Kidney epithelial cell (primary cell): Measurements from ENCODE around the gene ERGIC3. TPM values are rescaled to one million over a fixed set of nuclear protein-coding genes. Genes with fewer than 3 reads are reported as not detected.

Experiments
- DNase-seq: peaks from one replicate; pipeline ENCODE4 v3.0.0-alpha.2; 2010; ENCODE audit warnings: low read depth
- H3K27me3 ChIP-seq: 2 replicates; pipeline ENCODE4 v1.6.0; 2011; ENCODE audit warnings: low read length; ENCODE audit not compliant: control insufficient read depth, insufficient read depth
- H3K36me3 ChIP-seq: 2 replicates; pipeline ENCODE4 v1.5.1; 2011; ENCODE audit warnings: low read length; ENCODE audit not compliant: control insufficient read depth, insufficient read depth
- H3K4me3 ChIP-seq: 2 replicates; pipeline ENCODE4 v1.5.1; 2011; ENCODE audit warnings: low read depth, mild to moderate bottlenecking, control low read depth, low read length
- total RNA-seq: library from RNA; depleted of rRNA; stranded (reverse); fragments of >200 nt; gene quantifications from 2 replicates; pipeline ENCODE4 v1.2.3, GENCODE V29; 2015
- TF ChIP-seq, protein P1 (sequence below): IDR thresholded peaks from 2 replicates; pipeline ENCODE4 v1.5.1; 2011; ENCODE audit warnings: mild to moderate bottlenecking, moderate library complexity, low read length, control low read depth, inconsistent platforms; ENCODE audit not compliant: insufficient read depth, poor library complexity, severe bottlenecking

ERGIC3 gene
- total RNA-seq: 215 and 229 TPM in 2 replicates

GRCh38 chr20:35541783-35542662 is at the start of gene ERGIC3:
TSS of gene ERGIC3 (plus strand) at chr20:35542078. CDS start at chr20:35542098, 20 bp downstream.
- TF ChIP-seq, protein P1, sequence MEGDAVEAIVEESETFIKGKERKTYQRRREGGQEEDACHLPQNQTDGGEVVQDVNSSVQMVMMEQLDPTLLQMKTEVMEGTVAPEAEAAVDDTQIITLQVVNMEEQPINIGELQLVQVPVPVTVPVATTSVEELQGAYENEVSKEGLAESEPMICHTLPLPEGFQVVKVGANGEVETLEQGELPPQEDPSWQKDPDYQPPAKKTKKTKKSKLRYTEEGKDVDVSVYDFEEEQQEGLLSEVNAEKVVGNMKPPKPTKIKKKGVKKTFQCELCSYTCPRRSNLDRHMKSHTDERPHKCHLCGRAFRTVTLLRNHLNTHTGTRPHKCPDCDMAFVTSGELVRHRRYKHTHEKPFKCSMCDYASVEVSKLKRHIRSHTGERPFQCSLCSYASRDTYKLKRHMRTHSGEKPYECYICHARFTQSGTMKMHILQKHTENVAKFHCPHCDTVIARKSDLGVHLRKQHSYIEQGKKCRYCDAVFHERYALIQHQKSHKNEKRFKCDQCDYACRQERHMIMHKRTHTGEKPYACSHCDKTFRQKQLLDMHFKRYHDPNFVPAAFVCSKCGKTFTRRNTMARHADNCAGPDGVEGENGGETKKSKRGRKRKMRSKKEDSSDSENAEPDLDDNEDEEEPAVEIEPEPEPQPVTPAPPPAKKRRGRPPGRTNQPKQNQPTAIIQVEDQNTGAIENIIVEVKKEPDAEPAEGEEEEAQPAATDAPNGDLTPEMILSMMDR: no peak
- H3K27me3 ChIP-seq: no peaks in the 10 kb centered on the region
- peaks cover 3% of the 10 kb centered on the region for H3K36me3 ChIP-seq
- peak within 1 kb of the TSS; percentile 80 for H3K4me3 ChIP-seq
- peak; percentile 71 for DNase-seq

DNA sequence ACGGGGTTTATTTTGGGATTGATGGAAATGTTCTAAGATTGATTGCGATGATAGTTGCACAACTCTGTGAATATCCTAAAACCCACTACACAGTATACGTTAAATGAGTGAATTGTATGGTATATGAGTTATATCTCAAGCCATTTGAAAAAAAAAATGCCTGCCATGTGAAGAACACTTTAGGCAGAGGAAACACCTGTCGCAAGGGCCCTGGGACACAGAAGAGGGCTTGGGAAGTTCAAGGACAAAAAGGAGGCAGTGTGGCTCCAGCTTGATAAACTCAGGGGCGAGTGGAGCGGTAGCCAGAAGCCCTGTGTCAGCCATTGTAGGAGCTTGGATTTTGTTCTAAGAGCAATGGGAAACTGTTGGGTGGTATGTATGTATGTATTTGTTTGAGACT is 49.5 kb upstream of the ERGIC3 start:
- Histone ChIP-seq H3K36me3 (peaks cover 8% of the 10 kb centered on the region), H3K27me3 (no peaks in the 10 kb centered on the region), H3K4me3 (no peak overlapping the region)
- no peak for DNase-seq
- TF ChIP-seq, protein P1: no peak

- TF ChIP-seq, protein P1: no peak
- peaks cover 3% of the 10 kb centered on the region for H3K36me3 ChIP-seq
- H3K4me3 ChIP-seq: no peak overlapping the region
- H3K27me3 ChIP-seq: no peaks in the 10 kb centered on the region
- no peak for DNase-seq
Measured at GRCh38 chr20:35496481-35496880, 45.4 kb upstream of the ERGIC3 start.

- DNase-seq: no peak
- TF ChIP-seq, protein P1: no peak
- no peaks in the 10 kb centered on the region for H3K27me3 ChIP-seq
- H3K36me3 ChIP-seq: peaks cover 3% of the 10 kb centered on the region
- no peak overlapping the region for H3K4me3 ChIP-seq
Measured at GRCh38 chr20:35497320-35497719, 44.6 kb upstream of the ERGIC3 start.

- Histone ChIP-seq H3K4me3 (no peak overlapping the region), H3K27me3 (no peaks in the 10 kb centered on the region), H3K36me3 (peaks cover 1% of the 10 kb centered on the region)
- DNase-seq: no peak
- TF ChIP-seq, protein P1: no peak
Measured at GRCh38 chr20:35497780-35498189, 44.1 kb upstream of the ERGIC3 start.
